ENCODE measurements around the gene HIVEP3. TPM values are rescaled to one million over a fixed set of nuclear protein-coding genes. Genes with fewer than 3 reads are reported as not detected.

Gene HIVEP3
- total RNA-seq, 1 donor from 2014 or later = 0.77 TPM

DNA sequence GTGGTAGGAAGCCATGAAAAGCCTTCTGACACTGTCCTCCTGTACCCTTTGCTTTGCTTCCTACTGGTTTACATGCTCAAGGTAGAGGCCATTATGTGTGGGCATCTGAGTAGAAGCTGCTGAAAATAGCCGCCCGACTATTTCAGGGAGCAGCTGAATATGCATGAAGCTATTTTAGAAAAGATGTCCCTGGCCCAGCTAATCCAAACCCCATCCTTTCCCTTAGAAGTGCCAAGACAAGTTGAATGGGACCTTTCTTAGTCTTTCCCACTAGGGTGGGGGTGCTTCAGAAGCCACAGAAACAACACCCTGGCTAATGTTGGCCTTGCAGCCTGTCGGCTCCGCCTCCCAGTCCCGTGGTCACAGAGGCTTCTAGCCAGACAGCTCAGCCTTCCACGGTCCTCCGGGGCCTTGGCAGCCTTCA lies 229.2 kb downstream of the HIVEP3 start:
- no peak for DNase-seq (ENCODE audit: low read depth in 2 of 2)

DNA sequence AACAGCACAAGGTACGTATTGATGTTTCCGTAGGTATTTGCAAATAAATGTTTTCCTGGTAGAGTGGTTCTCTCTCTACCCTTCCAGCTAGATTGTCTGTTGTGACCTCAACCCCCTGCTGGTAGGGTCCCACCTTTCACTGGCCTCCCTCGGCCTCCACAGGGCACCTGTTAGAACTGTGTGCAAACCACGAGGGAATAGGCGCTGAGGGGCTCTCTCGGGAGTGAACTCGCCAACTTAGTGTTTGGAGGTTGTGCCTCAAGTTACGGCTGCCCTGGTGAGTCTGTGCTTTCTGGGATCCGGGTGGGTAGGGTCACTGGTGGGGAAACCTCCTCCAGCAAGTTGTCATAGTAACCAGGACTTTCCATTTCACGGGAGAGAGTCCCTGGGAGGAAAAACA lies 229.6 kb downstream of the HIVEP3 start:
- no peak for DNase-seq (ENCODE audit: low read depth in 2 of 2)

DNA sequence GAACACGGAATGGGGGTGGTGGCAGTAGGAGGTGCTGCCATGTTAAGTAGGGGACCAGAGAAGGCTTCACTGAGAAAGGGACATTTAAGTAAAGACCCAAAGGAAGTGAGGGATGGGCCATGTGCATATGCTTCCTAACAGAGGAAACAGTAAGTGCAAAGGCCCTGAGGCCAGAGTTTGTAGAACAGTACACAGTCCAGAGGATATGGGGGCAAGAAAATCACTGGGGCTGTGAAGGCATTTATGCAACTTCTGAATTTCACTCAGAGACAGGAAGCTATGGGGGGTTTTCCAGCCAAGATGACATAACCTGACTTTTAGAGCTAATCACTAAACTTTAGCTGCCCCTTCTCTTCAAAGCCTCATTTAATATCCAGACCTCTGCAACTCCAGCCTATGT lies 231.7 kb downstream of the HIVEP3 start:
- DNase-seq (ENCODE audit: low read depth in 2 of 2) = no peak

DNA sequence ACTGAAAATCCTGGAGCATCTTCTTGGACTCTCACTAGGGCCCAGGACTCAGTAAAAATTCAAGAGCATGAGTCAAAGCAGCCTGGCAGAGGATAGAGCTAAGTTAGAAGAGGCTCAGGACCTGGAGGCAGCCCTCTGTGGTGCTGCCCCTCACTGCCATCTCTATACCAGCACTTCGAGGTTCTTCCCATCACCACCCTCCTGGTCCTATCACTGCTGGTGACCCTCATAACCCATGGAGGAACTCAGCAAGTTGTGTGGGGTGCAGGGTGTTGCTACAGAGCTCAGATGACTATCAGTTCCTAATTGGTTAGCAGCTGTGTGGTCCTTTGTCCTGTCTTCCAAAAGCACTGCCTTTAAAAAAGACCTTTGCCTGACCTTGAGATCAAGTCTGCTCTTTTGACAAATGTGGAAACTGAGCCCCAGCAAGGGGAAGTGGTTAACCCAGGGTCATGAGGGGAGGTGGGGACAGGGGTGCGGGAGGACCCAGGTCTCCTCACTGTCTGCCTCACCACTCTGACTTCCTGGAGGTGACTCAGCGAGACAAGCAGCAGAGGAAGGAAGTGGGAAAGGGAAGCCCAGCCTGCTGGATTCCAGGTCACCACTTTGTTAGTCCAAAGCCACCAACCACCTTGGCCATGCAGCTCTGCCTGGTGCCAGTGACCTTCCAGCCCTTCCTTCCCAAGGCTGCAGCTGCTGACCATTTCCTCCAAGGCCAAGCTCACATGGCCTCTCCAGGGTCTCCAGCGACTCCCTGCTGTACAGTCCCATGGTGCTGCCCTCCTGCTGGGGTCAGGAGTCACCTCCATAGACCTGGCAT lies 234.8 kb downstream of the HIVEP3 start:
- peak; percentile 58 to 60 for DNase-seq (ENCODE audit: low read depth in 2 of 2)

DNA sequence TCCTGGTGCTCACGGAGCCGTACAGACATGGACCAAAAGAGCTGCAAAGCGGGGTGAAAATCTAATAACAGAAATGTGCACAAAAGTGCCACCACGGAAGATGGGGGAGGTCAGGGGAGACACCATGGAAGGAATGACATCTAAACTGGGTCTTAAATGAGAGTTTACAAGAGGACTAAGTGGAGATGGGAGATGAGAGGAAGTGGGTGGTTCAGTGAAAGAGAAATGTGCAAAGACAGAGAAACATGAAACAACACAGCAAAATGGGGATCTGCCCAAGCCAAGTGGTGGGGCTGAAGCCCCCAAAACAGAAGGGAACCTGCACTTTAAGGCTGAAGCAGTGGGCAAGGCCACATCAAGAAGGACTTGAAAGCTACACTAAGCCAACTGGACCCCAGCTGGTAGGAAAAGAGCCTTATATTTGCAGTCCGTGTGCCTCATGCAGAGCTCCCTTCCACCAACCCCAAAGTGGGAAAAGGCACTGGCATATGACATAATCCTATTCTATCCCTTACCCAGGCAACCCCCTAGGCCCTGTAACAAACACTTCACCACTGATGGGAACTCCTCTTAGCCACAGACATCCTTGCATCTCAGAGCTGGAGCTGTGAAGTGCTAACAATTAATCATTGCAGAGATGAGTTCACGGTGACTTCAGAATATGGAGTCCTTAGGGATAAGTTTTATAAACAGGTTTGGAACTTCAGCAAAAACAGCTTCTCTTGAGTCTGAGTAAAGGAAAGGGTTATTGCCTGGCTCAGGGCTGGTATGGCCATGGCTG lies 235.7 kb downstream of the HIVEP3 start:
- no peak for DNase-seq (ENCODE audit: low read depth in 2 of 2)

DNA sequence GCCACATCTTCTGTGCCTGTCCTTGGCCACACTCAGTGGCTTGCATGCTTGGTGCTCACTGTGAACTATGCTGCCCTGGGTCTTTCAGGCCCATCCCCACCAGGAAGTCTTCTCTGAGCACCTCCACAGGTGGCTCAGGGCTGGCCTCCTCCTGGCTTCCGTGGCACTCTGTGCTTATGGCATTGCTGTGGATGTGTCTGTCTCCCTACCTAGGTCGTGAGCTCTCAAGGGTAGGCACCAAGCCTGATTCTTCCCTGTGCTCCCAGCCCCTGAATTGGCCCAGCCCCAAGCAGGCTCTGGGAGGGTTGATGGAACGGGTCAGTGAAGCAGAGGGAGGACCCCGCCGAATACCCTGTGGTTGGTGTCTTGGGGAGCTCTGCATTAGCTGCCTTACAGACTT lies 236.6 kb downstream of the HIVEP3 start:
- DNase-seq (ENCODE audit: low read depth in 2 of 2) = no peak

DNA sequence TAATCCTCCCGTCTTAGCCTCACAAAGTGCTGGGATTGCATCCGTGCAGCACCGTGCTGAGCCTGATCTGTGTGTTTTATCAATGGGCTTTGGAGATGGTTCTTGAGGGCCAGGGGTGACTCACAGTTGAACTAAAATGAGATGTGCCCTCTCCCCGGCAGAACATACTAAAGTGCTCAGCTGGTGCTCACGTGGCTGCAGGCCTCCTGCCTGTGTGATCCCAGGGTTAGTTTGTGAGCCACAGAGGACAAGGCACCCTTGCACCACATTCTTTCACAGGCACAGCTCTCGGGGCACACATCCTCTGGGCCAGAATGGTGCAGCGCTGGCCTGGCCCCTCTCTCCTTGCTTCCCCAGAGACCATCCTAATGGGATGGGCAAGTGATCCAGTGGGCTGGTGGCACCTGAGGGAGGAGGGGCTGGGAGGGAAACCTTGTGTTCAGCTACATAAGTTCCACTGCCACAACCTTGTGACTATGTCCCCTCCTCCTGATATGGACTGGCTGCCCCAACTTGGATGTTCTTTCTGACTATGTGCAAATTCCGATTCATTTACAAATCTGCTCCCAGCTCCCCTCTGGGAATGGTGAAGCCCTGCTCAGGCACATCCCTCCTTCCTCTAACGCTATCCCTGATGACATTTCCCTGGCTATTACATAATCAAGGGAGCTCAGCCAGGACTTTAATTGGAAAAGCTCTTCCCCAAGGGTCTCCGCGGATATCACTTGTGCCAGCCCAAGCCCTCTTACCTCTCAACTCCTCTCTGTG lies 237.2 kb downstream of the HIVEP3 start:
- no peak for DNase-seq (ENCODE audit: low read depth in 2 of 2)

DNA sequence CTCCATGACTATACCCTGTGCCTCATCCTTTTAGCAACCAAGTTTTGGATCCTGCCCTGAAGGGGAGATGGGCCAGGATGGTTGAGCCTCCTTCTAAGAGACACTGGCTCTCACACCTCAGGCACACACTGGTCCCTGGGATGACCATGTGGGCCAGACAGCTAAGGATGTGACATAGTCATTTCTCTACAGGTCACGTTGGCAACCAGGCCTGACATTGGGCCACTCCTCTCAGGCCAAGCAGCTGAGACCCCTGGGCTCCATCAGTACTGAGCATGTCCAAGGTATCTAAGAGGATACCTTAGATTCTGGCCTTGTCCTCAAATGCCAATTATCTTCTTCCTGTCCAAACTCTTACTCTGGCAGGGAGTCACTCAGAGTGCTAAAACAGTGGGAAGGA lies 238.7 kb downstream of the HIVEP3 start:
- DNase-seq (ENCODE audit: low read depth in 2 of 2) = no peak

DNA sequence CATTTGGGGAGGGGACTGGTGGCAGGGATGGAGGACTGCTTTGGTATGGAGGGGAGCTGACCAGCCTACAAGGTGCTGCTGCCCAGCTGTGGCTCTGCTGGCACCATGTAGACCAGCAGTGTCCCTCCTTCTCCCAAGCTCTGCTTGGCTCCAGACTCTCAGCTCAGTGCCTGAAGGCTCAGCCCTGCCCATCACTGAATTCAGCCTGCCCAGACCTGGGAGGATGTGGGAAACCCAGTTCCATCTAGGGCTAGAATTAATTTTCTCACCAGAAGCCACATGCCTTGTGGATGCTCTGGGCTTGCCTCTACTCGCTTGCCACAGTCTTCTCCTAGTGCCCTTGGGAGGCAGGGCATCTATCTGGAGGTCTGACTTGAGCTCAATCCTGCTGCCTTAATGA lies 239.2 kb downstream of the HIVEP3 start:
- DNase-seq (ENCODE audit: low read depth in 2 of 2) = no peak

DNA sequence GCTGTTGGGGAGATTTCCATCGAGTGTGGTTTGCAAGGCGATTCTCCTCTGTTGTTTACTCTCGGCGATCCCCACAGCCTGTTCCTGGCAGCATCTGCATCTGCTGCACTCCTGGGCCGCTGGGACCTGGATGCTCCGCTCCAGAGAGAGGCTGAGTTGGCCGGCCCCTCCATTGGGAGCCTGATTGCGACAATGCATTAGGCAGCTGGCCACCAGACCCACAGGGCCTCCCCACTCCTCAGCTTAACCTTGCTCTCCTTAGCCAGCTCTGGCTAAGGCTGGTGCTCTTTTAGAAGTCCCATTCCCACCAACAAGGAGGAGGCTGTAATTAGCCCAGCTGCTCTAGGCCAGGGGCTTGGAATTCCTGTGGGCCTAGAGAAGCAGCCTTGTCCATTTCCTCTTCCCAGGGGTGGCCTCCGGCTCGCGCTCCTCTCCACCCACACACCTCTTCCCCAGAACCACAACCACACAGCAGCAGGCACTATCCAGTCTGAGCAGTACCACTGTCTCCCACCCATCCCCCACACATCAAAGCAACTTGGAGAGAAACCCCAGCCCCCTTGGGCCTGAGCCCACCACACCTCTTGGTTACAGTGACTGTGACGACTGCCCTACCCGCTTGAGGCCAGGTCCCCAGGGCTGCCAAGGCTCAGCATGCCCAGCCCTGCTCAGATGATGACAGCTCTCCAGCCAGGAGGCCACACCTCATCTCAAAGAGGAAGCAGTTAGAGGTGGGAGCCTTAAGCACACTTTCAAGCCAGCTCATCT lies 240.4 kb downstream of the HIVEP3 start:
- DNase-seq (ENCODE audit: low read depth in 2 of 2) = no peak

DNA sequence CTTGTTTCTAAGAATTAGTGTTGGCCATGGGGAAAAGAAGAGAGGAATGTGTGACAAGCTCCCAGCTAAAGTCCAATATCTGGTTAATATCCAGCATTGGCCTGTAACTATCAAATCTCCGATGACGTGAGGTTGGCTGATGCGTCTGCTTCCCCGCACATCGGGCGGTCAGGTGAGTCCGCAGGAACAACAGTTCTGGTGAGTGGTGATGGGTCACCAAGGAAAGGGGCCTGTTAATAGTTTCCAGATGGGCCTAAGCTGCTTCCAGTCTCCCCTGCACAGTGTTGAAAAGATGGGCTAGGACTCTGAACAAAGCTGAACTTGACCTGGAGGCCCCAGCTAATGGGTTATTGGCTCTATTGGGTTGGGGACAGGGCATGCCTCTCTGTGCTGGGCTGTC lies 241.1 kb downstream of the HIVEP3 start:
- DNase-seq (ENCODE audit: low read depth in 2 of 2) = no peak

DNA sequence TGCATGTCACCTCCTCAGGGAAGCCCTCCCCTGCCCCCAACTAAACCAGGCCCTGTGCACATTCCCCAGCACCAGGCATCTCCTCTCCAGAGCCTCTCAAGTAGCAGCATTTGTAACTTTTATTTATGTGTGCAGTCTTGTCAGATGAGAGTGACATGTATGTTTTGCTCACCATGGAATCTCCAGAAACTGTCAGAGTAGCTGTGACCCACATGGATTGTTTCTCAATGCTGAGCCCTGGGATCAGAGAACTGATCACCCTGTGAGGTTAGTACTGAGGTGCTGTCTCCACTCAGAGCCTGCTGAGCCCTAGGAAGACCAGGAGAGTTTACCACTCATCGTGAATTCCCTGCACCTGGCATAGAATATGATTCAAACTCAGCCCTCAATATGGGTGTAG lies 243.3 kb downstream of the HIVEP3 start:
- DNase-seq (ENCODE audit: low read depth in 2 of 2) = no peak

DNA sequence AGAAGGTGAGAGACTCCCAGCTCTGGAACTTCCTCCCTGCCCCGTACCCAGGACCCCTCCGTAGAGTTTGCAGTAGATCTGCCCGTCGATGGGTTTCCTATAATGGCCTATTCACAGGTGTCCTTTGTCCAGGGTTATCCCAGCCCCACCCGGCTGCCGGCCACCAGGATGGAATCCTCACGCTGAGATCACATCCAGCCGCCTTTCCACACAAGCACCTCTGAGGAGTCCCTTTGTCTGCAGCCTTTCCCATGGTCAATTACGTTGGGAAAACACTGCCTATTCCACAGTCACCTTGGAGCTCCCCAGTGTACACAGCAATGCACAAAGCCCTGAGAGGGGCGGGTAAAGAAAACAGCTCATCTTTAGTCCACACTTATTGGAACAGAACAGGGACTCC lies 244.2 kb downstream of the HIVEP3 start:
- DNase-seq (ENCODE audit: low read depth in 2 of 2) = no peak

DNA sequence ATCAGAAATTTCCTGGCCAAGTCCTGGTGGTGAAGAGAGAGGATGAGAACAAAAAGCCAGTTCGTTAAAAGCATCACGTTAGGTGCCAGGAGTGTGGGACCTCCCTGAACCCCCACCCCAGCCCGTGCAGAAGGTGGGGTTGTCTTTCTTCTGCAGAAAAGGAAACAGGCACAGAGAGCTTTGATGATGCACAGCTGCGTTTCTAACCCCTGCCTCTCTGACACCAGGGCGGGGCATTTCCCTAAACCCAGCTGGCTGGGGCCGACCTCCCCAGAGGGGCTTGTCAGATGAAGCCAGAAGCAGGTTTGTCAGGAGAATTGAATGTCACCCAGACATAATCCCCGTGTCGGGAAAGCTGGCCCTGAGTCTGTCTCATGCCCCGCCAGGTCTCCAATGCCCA lies 244.9 kb downstream of the HIVEP3 start:
- no peak for DNase-seq (ENCODE audit: low read depth in 2 of 2)

DNA sequence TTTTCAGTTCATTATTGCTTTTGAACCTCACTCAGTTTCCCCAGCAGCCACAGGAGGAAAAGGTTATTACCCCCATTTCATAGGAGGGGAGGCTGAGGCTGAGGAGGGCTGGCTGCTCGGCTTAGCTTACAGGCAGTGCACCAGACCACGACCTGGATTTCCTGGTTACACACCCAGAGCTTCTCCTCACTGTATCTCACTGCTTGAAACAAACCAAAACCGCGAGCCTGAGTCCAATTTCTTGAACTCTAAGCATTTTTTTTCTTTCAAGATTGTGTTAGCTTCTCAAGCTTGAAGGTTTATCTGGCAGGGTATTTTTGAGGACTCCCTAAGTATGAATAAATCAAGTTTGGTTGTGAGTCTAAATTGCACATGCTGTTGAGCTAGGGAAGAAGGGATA lies 245.3 kb downstream of the HIVEP3 start:
- no peak for DNase-seq (ENCODE audit: low read depth in 2 of 2)

DNA sequence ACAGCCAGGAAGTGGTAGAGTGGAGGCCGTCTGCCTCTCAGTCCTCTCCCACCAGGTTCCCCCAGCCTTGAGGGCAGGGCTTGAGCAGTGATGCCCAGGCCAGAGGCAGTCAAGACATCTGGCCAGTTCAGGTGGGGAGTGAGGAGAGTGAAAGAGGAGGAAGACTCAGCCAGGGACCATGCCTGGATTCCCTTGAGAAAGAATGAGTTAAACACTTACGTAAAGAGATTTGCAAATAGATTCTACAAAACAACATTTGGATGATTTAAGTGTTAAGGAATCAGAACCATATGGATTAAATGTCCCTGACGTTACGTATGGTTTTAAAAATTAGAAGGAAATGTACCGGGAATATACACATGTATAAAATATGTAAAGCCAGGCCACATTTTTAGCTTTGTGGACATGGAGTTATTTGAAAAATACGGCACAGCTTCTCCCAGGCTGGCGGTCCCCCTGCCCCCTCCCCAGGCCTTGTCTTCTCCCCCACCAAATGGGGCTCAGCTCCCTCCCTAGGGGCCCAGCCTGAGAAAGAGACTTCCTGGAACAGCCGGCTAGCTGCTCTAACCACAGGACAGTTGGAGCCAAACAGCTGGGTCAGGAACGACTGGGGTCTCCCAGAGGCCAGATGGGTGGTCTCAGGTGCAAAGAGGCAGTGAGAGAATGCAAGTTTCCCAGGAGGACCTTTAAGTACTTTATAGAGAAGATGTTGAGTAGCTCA lies 245.9 kb downstream of the HIVEP3 start:
- no peak for DNase-seq (ENCODE audit: low read depth in 2 of 2)

DNA sequence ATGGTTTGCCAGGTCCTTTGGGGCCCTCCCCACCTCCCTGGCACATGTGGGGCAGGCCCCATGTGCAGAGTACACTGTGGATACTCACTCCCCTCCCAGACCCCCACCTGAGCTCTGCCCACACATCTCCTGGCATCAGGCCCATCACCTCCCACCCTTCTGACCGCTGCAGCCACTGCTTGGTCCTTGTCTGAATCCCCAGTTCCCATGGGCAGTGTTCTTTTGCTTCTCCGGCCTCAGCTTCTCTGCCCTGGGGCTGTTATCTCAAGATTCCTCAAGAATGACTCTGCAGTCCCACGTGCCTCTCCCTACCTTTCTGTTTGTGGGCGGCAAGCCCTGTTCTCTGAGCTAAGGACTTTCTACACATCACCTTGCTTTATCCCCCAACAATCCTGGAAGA lies 246.5 kb downstream of the HIVEP3 start:
- no peak for DNase-seq (ENCODE audit: low read depth in 2 of 2)

DNA sequence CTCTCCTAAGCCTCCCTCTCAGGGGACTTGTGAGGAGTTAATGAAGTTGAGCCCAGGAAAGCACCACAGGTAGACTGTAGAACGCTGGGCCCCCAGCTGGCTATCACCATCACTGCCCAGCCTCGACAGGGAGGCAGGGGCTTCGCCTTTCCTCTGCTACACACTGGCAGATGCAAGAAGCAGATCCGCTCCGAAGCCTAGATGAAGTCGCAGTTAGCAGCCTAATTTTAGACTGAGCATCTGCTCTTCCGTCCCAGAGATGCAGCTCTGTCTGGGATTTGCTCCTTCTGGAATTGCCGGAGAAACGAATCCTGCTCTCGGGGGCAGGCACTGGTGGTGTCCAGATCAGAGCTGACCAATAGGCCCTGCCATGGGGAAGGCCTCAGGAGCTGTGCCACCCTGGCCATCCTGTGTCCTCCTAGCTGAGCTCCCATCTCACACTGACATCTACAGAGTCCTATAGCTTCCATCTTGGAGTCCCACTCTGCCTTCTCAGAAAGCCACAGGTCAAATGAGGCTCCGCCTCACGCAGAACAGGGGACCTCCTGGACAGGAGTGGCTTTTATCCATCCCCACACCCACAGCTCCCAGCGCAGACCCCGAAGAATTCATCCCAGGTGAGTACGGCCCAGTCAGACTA lies 247.5 kb downstream of the HIVEP3 start:
- DNase-seq (ENCODE audit: low read depth in 2 of 2) = no peak

DNA sequence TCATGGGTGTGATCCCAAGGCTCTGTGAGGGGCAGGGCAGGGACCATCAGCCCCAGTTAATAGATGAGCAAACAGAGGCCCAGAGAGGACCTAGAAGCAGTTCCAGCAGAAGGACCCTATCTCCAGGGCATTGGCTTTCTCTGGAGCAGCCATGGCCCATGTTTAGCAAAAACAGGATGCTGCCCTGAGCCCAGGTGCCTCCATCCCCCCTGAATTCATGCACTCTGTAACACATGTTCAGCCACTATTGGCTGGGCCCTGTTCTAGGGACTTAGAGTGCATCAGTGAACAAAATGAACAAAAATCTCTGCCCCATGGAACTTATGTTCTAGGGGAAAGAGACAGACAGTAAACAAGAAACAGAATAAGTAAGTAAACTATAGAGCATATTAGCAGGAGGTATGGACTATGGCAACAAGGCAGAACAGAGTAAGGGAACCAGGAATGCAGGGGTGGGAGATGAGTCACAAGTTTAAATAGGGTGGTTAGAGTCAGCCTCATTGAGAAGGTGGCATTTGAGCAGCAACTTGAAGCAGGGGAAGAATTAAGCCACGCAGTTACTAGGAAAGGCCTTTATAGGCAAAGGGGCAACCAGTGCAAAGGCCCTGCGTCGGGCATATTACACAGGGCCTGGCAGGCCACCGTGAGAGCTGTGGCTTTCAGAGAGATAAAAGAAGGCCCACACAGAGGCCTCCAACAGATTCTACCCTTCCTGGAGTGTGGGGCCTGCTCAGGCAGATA lies 248.3 kb downstream of the HIVEP3 start:
- DNase-seq (ENCODE audit: low read depth in 2 of 2) = no peak

DNA sequence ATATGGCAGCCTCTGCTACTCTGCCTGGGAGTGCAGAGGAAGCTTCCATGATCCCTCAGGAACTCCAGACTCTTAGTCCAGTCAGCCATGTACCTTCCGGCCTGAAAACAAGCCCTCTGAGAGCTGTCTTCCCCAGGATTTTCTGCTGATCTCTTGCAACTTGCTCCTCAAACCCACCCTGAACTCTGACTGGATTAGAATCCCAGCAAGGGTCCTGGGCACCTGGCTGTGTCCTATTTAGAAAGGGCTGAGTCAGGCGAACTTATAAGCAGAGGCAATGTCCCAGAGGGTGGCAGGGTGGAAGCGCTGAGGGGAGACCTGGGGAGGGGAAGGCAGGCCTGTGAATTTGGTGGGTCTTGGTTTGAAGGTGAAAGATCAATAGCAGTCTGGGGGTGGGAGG lies 249.8 kb downstream of the HIVEP3 start:
- DNase-seq (ENCODE audit: low read depth in 2 of 2) = no peak
